Ovary (tissue), 3 donors: ENCODE measurements around the gene TAS2R39.

Experiments
- EP300 ChIP-seq: sonication (generic); formaldehyde crosslinking; IDR thresholded peaks from one replicate; pipeline ENCODE4 v1.6.1; 2017; ENCODE audit warnings: antibody characterized with exemption
- POLR2A ChIP-seq: fragments of 450-650 bp; IDR thresholded peaks from one replicate; pipeline ENCODE4 v1.6.1; 2017; ENCODE audit warnings: antibody characterized with exemption, mild to moderate bottlenecking, moderate library complexity
- TF ChIP-seq, protein P1 (sequence below), 3 donors: fragments of 450-650 bp in 2 of 3; fragments of 200-600 bp in 1 of 3; IDR thresholded peaks; one replicate each; pipeline versions ENCODE4 v1.5.1 to v1.8.0; 2016 to 2022; ENCODE audit warnings: antibody characterized with exemption in 3 of 3, mild to moderate bottlenecking in 1 of 3
- donor health status: DM: no; HTN: no; CAD: no.

DNA sequence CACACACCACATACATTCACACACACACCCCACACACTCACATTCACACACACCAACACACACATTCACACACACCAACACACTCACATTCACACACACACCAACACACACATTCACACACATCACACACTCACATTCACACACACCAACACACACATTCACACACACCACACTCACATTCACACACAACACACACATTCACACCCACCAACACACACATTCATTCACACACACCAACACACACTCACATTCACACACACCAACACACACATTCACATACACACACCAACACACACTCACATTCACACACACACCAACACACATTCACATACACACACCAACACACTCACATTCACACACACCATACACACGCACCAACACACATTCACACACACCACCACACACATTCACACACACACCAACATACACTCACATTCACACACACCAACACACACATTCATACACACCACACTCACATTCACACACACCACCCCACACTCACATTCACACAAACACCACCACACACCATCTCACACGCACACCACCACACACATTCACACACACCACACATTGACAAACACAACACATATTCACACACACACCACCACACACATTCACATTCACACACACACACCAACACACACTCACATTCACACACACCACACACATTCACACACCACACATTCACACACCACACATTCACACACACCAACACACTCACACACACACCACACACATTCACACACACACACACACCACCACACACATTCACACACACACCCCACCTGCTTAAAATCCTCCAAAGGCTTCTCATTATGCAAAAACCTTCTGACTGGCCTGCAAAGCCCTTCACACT lies 47.6 kb downstream of the TAS2R39 start:
- TF ChIP-seq POLR2A (no peak), EP300 (no peak)
- TF ChIP-seq, protein P1, sequence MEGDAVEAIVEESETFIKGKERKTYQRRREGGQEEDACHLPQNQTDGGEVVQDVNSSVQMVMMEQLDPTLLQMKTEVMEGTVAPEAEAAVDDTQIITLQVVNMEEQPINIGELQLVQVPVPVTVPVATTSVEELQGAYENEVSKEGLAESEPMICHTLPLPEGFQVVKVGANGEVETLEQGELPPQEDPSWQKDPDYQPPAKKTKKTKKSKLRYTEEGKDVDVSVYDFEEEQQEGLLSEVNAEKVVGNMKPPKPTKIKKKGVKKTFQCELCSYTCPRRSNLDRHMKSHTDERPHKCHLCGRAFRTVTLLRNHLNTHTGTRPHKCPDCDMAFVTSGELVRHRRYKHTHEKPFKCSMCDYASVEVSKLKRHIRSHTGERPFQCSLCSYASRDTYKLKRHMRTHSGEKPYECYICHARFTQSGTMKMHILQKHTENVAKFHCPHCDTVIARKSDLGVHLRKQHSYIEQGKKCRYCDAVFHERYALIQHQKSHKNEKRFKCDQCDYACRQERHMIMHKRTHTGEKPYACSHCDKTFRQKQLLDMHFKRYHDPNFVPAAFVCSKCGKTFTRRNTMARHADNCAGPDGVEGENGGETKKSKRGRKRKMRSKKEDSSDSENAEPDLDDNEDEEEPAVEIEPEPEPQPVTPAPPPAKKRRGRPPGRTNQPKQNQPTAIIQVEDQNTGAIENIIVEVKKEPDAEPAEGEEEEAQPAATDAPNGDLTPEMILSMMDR (IDR thresholded peaks at IDR 0.05) = no peak
